Sigmoid colon (tissue), 7 donors: Measurements from ENCODE around the gene CARD11. TPM values are rescaled to one million over a fixed set of nuclear protein-coding genes. Genes with fewer than 3 reads are reported as not detected.
"Not testable (repeated sequence)": the region's sequence is repeated elsewhere in the genome, so short reads cannot be mapped to it uniquely, and the experiment has no call there.

Source experiments
- DNase-seq: peaks from one replicate; pipeline ENCODE4 v3.0.0-alpha.2; 2019
- H3K27ac ChIP-seq, 4 donors: fragments of 200-600 bp; sonication (generic); one replicate each; pipeline ENCODE4 v1.5.1; 2016 to 2019; ENCODE audit warnings: mild to moderate bottlenecking in 1 of 4
- H3K27me3 ChIP-seq, 3 donors: fragments of 200-600 bp; sonication (generic); one replicate each; pipeline ENCODE4 v1.5.1; 2019; ENCODE audit warnings: mild to moderate bottlenecking in 1 of 3
- H3K36me3 ChIP-seq, 4 donors: fragments of 200-600 bp; sonication (generic); one replicate each; pipeline ENCODE4 v1.5.1; 2016 to 2019
- H3K4me1 ChIP-seq, 4 donors: fragments of 200-600 bp; sonication (generic); one replicate each; pipeline ENCODE4 v1.5.1; 2017 to 2019
- H3K4me3 ChIP-seq, 4 donors: fragments of 200-600 bp; sonication (generic); one replicate each; pipeline ENCODE4 v1.5.1; 2017 to 2019; ENCODE audit warnings: mild to moderate bottlenecking in 2 of 4, moderate library complexity in 1 of 4
- H3K9me3 ChIP-seq, 4 donors: fragments of 200-600 bp in 3 of 4; sonication (generic) in 3 of 4; one replicate each; pipeline versions ENCODE4 v1.5.1 to v1.6.1; 2013 to 2019
- CTCF ChIP-seq, 4 experiments: fragments of 450-650 bp in 3 of 4; fragments of 200-600 bp in 1 of 4; IDR thresholded peaks; one replicate each; pipeline ENCODE4 v1.5.1; 2016 to 2019; ENCODE audit warnings: antibody characterized with exemption in 4 of 4, mild to moderate bottlenecking in 3 of 4, moderate library complexity in 2 of 4
- EP300 ChIP-seq, 4 donors: sonication (generic); formaldehyde crosslinking; IDR thresholded peaks; one replicate each; pipeline ENCODE4 v1.6.1; 2017; ENCODE audit warnings: antibody characterized with exemption in 4 of 4
- POLR2A ChIP-seq, 2 donors: fragments of 450-650 bp; IDR thresholded peaks; one replicate each; pipeline ENCODE4 v1.6.1; 2016; ENCODE audit warnings: antibody characterized with exemption in 2 of 2, mild to moderate bottlenecking in 2 of 2, moderate library complexity in 2 of 2
- POLR2AphosphoS5 ChIP-seq, 4 donors: sonication (generic); formaldehyde crosslinking; IDR thresholded peaks; one replicate each; pipeline ENCODE4 v1.6.1; 2017; ENCODE audit warnings: antibody characterized with exemption in 4 of 4
- WGBS, 2 donors: extraction: QIAGEN DNeasy Blood & Tissue Kit; methylation state at CpG; one replicate each; pipeline ENCODE4 v1.1.7; 2013; 5-methylcytosine and 5-hydroxymethylcytosine counted together
- intact Hi-C: fragments of 100-400 bp; cut with DNase I; formaldehyde crosslinking; loops from one replicate; pipeline ENCODE4 v1.15.1; 2023
- polyA plus RNA-seq, 3 donors: library from polyadenylated mRNA; stranded (reverse); fragments of 200-250 nt; gene quantifications; one replicate each; pipeline ENCODE4 v1.2.3, GENCODE V29; 2013
- total RNA-seq, 4 donors: library from RNA; depleted of rRNA; stranded (reverse); fragments of >200 nt; gene quantifications; one replicate each; pipeline ENCODE4 v1.1.0, GENCODE V29; 2016
- donor health status: healthy with polysubstance abuse.
- donor health status: Bipolar disorder and iron deficiency.
- donor health status: healthy.

The CARD11 gene
- total and polyA plus RNA-seq, 7 donors, result 0.14 to 22.4 (median 0.66) TPM; not detected in 1

DNA sequence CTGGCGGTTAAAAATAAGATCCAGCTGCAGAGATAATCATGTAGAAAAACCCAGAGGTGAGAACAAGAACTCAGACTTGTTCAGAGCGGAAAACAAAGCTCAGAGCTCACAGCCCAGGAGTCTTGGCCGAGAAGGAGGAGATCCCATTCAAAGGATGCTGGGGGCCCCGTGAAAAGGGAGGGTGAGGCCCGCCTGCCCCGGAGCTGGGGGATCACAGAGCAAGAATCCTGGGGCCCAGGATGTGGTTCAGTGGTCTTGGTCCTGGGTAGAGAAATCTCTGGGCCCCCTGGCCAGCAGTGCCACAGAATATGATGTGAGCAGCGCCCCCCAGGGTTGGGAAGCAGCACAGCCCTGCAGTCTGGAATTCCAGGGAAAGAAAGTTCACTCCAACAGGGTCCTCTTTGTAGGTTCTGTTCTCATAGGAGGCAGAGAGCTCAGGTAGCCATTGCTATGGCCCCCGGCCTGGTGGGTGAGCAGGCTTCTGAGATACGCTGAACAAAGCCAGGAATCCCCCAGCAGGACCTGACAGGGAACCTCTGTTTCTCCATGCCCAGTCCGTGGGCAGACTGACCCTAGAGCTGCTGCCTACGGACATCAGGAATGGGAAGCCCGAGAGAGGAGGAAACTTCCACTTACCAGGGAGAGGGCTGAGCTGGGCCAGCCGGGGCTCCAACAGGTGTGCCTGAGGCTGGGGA is 121.9 kb downstream of the CARD11 start:
- Histone ChIP-seq H3K4me3 (no peak overlapping the region), H3K9me3 (no peaks in the 10 kb centered on the region), H3K27me3 (peaks cover 0 to 7% (median 3%) of the 10 kb centered on the region in 3 donors), H3K36me3 (no peaks in the 10 kb centered on the region), H3K27ac (no peak overlapping the region), H3K4me1 (no peaks in the 10 kb centered on the region)
- TF ChIP-seq POLR2AphosphoS5 (IDR thresholded peaks at IDR 0.05) (no peak), POLR2A (IDR thresholded peaks at IDR 0.05) (no peak), EP300 (IDR thresholded peaks at IDR 0.05) (no peak), CTCF (IDR thresholded peaks at IDR 0.05) (no peak)
- 74 to 79% methylated on average over 13 of the region's 13 CpGs for WGBS, 2 donors
- intact Hi-C loops, result no loop called here
- DNase-seq, result no peak

DNA sequence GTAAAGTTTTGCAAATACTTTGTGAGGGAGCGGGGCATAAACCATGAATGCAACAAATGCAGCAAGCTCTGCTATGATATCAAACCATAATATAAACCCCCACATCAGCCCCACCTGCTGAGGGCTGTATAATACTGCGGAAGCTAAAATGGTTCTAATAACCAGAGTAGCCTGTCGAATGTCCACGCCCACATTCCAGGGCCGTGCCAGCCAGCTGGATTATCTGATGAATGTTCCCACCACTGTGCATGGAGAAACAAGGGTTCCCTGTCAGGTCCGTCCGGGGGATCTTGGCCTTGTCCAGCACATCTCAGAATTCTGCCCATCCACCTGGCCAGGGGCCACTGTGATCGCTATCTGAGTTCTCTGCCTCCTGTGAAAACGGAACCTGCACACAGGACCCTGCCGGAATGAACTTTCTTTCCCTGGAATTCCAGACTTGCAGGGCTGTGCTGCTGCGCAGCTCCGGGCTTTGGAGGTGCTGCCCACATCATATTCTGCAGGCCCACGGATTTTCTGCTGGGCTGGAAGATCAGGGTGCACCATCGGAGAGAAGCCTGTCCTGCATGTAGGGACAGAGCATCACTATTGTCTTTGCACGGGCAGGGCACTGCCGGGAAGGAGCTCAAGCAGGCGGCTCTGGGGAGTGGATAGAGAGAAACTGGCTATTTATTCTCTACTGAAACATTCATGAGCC is 122.6 kb downstream of the CARD11 start:
- H3K27ac ChIP-seq, result no peak overlapping the region
- intact Hi-C loops, result no loop called here
- no peak for DNase-seq
- TF ChIP-seq POLR2A (IDR thresholded peaks at IDR 0.05) (no peak), EP300 (IDR thresholded peaks at IDR 0.05) (no peak), CTCF (IDR thresholded peaks at IDR 0.05) (no peak), POLR2AphosphoS5 (IDR thresholded peaks at IDR 0.05) (no peak)
- 63 to 86% methylated on average over 17 of the region's 17 CpGs for WGBS, 2 donors
- no peaks in the 10 kb centered on the region for H3K36me3 ChIP-seq
- no peaks in the 10 kb centered on the region for H3K4me1 ChIP-seq
- no peak overlapping the region for H3K4me3 ChIP-seq
- H3K9me3 ChIP-seq, result no peaks in the 10 kb centered on the region
- peaks cover 0 to 11% (median 3%) of the 10 kb centered on the region in 3 donors for H3K27me3 ChIP-seq

- H3K4me3 ChIP-seq, intact Hi-C loops, DNase-seq, H3K4me1 ChIP-seq, H3K36me3 ChIP-seq, H3K9me3 ChIP-seq, H3K27ac ChIP-seq: not testable (repeated sequence)
- 59 to 78% methylated on average over 2 of the region's 2 CpGs for WGBS, 2 donors
- H3K27me3 ChIP-seq, result peaks cover 0 to 11% (median 3%) of the 10 kb centered on the region in 3 donors
Observed at GRCh38 chr7:2920480-2920879, 123.2 kb downstream of the CARD11 start.

DNA sequence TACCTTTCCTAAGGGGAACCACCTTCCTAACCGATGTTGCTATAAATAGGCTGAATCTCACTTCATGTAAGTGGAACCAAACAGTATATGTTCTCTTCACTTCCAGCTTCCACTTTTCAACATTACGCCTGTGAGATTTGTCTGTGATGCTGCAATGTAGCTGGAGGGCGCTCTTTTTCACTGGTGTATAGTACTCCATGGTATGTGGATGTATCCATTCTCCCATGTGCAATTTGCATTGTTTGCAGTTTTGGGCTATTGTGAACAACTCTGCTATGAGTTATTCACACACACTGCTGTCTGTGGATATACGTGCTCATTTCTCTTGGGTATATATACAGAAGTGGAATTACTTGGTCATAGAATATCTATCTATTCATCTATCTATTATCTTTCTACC is 123.6 kb downstream of the CARD11 start:
- WGBS, 2 donors, result 95 to 96% methylated on average over 4 of the region's 4 CpGs
- intact Hi-C loops, result no loop called here
- no peak for DNase-seq
- TF ChIP-seq CTCF (IDR thresholded peaks at IDR 0.05), result no peak
- no peak for TF ChIP-seq POLR2A (IDR thresholded peaks at IDR 0.05)
- TF ChIP-seq EP300 (IDR thresholded peaks at IDR 0.05), result no peak
- no peak for TF ChIP-seq POLR2AphosphoS5 (IDR thresholded peaks at IDR 0.05)
- H3K4me1 ChIP-seq, result no peaks in the 10 kb centered on the region
- peaks cover 0 to 11% (median 3%) of the 10 kb centered on the region in 3 donors for H3K27me3 ChIP-seq
- H3K9me3 ChIP-seq, result no peaks in the 10 kb centered on the region
- H3K4me3 ChIP-seq, result no peak overlapping the region
- no peaks in the 10 kb centered on the region for H3K36me3 ChIP-seq
- no peak overlapping the region for H3K27ac ChIP-seq

- WGBS, 2 donors, result 93 to 97% methylated on average over 19 of the region's 19 CpGs
- DNase-seq, result no peak
Observed at GRCh38 chr7:2919256-2919655, 124.4 kb downstream of the CARD11 start.

More at GRCh38 chr7:2919256-2919655, 124.4 kb downstream of the CARD11 start:
- H3K9me3 ChIP-seq, result no peaks in the 10 kb centered on the region
- intact Hi-C loops, result no loop called here
- H3K36me3 ChIP-seq, result no peaks in the 10 kb centered on the region
- H3K27ac ChIP-seq, result no peak overlapping the region
- H3K27me3 ChIP-seq, result peaks cover 0 to 11% (median 3%) of the 10 kb centered on the region in 3 donors
- H3K4me1 ChIP-seq, result no peaks in the 10 kb centered on the region
- TF ChIP-seq POLR2AphosphoS5 (IDR thresholded peaks at IDR 0.05), result no peak
- no peak overlapping the region for H3K4me3 ChIP-seq
